Measurements from ENCODE around the gene STX4.
"Not testable (repeated sequence)": the region's sequence is repeated elsewhere in the genome, so short reads cannot be mapped to it uniquely, and the experiment has no call there.

The STX4 gene

DNA sequence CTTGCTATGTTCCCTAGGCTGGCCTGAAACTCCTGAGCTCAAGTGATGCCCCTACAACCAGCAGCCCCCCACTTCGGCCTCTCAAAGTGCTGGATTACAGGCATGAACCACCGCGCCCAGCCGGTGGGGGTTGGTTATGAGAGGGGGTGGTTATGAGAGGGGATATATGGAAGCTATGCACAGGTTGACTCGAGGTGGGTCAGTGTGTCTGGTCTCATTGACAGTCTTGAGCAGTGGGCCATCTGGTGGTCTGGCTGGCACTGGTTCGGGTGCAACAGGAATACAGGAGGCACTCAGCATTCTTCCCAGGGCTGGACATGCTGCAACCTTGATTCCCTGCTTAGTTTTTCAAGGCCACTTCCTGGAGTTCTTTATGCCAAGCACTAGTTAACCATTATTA lies 17.3 kb upstream of the STX4 start:
- DNase-seq (ENCODE audit: low spot score) = no peak
- POLR2A ChIA-PET (ENCODE audit: low non-redundant PET) = no interaction called here
- TF ChIP-seq, protein P1, sequence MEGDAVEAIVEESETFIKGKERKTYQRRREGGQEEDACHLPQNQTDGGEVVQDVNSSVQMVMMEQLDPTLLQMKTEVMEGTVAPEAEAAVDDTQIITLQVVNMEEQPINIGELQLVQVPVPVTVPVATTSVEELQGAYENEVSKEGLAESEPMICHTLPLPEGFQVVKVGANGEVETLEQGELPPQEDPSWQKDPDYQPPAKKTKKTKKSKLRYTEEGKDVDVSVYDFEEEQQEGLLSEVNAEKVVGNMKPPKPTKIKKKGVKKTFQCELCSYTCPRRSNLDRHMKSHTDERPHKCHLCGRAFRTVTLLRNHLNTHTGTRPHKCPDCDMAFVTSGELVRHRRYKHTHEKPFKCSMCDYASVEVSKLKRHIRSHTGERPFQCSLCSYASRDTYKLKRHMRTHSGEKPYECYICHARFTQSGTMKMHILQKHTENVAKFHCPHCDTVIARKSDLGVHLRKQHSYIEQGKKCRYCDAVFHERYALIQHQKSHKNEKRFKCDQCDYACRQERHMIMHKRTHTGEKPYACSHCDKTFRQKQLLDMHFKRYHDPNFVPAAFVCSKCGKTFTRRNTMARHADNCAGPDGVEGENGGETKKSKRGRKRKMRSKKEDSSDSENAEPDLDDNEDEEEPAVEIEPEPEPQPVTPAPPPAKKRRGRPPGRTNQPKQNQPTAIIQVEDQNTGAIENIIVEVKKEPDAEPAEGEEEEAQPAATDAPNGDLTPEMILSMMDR (conservative IDR thresholded peaks at IDR 0.05; ENCODE audit: low read depth) = no peak
- H3K27ac ChIP-seq = no peak overlapping the region
- CTCF ChIA-PET = interaction anchor here (0.7 to 0.8 kb wide), 2 partner anchors 31 to 202 kb away, joined by 3 read pairs; partner anchors contain the start of gene HSD3B7

DNA sequence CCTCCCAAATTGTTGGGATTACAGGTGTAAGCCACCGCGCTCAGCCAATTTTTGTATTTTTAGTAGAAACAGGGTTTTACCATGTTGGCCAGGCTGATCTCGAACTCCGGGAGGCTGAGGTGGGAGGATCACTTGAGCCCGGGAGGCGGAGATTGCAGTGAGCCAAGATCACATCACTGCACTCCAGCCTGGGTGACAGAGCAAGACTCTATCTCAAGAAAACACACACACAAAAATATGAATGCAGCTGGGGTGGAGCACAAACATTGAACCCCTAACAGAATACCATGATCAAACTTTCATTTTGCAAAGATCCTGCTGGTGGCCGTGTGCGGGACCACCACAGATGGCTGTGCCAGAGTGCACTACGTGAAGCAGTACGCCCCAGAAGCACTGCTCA lies 15.6 kb upstream of the STX4 start:
- H3K27ac ChIP-seq; DNase-seq (ENCODE audit: low spot score); POLR2A ChIA-PET (ENCODE audit: low non-redundant PET); CTCF ChIA-PET: not testable (repeated sequence)

DNA sequence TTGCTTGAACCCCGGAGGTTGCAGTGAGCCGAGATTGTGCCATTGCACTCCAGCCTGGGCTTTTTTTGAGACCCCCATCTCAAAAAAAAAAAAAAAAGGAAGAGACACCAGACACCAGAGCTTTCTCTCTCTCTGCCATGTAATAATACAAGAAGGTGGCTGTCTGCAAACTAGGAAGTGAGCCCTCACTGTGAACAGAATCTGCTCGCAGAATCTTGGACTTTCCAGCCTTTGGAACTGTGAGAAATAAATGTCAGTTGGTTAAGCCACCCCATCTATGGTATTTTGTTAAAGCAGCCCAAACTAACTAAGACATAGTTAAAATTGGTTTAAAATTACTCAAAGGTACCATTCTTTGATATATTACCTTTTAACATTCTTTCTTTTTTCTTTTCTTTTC lies 12.8 kb upstream of the STX4 start:
- no peak overlapping the region for H3K27ac ChIP-seq
- ChIA-PET CTCF (no interaction called here), POLR2A (ENCODE audit: low non-redundant PET) (no interaction called here)
- no peak for DNase-seq (ENCODE audit: low spot score)
- TF ChIP-seq, protein P1 (conservative IDR thresholded peaks at IDR 0.05; ENCODE audit: low read depth) = no peak

DNA sequence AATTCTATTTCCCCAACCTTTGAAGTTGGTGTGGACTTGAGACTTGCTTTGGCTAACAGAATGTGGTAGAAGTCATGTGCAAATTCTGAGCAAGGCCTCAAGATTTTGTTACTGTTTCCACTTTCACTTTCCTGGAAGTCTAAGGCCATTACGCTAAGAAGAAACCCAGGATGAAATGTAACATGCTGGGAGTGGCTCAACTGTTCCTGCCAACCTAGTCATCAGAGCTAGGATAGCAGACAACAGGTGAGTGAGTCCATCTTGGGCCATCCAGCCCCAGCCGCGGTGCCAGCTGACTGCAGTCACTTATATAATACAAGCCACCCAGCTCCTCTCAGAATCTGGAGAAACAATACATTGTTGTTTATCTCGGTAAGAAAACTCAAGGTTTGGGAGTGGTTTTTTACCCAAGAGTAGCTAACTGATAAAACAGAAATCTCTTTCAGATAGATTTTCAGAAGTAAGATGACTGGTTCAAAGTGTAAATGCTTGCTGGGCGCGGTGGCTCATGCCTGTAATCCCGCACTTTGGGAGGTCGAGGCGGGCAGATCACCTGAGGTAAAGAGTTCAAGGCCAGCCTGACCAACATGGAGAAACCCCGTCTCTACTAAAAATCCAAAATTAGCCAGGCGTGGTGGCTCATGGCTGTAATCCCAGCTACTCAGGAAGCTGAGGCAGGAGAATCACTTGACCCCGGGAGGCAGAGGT lies 10.7 kb upstream of the STX4 start:
- DNase-seq (ENCODE audit: low spot score) = no peak
- ChIA-PET POLR2A (ENCODE audit: low non-redundant PET) (no interaction called here), CTCF (no interaction called here)
- H3K27ac ChIP-seq = no peak overlapping the region
- TF ChIP-seq, protein P1 (conservative IDR thresholded peaks at IDR 0.05; ENCODE audit: low read depth) = no peak

DNA sequence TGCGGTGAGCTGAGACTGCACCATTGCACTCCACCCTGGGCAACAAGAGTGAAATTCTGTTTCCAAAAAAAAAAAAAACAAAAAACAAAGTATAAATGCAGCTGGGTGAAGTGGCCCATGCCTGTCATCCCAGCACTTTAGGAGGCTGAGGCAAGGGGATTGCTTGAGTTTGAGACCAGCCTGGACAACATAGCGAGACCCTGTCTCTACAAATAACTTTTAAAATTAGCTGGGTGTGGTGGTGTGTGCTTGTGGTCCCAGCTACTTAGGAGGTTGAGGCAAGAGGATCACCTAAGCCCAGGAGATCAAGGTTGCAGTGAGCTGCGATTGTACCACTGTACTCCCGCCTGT lies 10.1 kb upstream of the STX4 start:
- TF ChIP-seq, protein P1 (conservative IDR thresholded peaks at IDR 0.05; ENCODE audit: low read depth) = no peak
- H3K27ac ChIP-seq = no peak overlapping the region
- POLR2A ChIA-PET (ENCODE audit: low non-redundant PET) = no interaction called here
- CTCF ChIA-PET = interaction anchor here (0.6 kb wide), 1 partner anchor 164 kb away, joined by 5 read pairs; no protein-coding TSS in a partner anchor
- no peak for DNase-seq (ENCODE audit: low spot score)

DNA sequence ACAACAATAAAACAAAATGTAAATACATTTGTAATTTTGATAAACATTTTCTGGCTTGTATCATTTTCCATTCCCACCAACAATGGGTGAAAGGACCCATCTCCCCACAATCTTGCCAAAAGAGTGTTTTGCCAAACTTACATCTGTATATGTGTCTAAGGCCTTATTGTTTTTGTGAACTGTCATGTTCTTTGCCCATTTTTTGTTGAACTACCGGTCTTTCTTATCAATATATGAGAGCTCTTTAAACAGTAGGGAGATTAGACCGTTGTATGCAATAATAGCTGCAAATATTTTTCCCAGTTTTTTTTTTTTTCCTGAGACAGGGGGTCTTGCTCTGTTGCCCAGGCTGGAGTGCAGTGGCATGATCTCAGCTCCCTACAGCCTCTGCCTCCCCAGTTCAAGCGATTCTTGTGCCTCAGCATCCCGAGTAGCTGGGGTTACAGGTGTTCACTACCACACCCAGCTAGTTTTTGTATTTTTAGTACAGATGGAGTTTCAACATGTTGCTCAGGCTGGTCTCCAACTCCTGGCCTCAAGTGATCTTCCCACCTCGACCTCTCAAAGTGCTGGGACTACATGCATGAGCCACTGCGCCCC lies 9.6 kb upstream of the STX4 start:
- POLR2A ChIA-PET (ENCODE audit: low non-redundant PET) = no interaction called here
- CTCF ChIA-PET = interaction anchor here (0.6 to 0.8 kb wide), 2 partner anchors 39 to 164 kb away, joined by 3 to 5 read pairs; partner anchors contain the start of gene HSD3B7
- no peak for DNase-seq (ENCODE audit: low spot score)
- H3K27ac ChIP-seq = no peak overlapping the region
- TF ChIP-seq, protein P1 (conservative IDR thresholded peaks at IDR 0.05; ENCODE audit: low read depth) = no peak

DNA sequence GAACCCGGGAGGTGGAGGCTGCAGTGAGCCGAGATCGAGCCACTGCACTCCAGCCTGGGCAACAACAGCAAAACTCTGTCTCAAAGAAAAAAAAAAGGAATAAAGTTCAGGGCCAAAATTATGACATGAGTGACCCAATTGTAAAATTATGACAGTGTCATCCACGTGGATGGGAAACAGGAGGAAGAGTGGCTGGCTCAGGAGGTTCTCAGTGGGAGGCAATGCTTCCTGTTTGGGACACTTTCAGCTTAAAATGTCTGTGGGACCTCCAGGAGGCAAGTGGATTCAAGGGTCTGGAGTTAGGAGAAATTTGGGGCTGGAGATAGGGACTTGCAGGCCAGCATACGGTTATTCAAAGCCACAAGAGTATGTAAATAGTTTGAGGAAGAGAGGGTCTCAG lies 8.0 kb upstream of the STX4 start:
- TF ChIP-seq, protein P1 (conservative IDR thresholded peaks at IDR 0.05; ENCODE audit: low read depth) = no peak
- POLR2A ChIA-PET (ENCODE audit: low non-redundant PET) = no interaction called here
- no peak overlapping the region for H3K27ac ChIP-seq
- CTCF ChIA-PET = no interaction called here
- no peak for DNase-seq (ENCODE audit: low spot score)

Measured in RWPE1 (cell line).